ENCODE measurements around the gene NUMB. TPM values are rescaled to one million over a fixed set of nuclear protein-coding genes. Genes with fewer than 3 reads are reported as not detected.

Gene NUMB
- total and polyA plus RNA-seq, 2 of the 13 experiments (the other 11 are each of a cell fraction or from before 2014, with no cell fraction given), result 20.3 to 71.1 TPM

DNA sequence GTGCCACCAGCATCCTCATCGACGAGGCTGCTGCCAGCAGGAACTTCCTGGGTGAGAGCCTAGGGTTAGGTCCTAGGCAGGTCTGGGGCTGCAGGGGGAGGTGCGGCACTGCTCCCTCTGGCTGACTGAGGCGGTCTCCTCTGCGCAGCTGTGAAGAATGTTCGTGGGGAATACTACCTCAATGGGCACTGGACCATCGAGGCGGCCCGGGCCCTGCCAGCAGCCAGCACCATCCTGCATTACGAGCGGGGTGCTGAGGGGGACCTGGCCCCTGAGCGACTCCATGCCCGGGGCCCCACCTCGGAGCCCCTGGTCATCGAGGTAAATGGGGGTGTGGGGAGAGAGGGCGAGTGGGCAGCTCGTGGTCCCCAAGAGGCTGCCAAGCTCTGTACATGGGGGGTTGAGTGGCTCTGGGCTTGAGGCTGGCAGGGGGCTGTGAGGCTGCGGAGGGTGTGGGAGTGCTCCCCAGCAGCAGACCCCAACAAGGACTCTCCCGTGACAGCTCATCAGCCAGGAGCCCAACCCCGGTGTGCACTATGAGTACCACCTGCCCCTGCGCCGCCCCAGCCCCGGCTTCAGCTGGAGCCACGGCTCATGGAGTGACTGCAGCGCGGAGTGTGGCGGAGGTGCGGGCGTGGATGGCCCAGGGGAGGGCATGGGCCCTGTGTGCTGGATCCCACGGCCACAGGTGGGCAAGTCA lies 206.7 kb downstream of the NUMB start:
- Histone ChIP-seq H3K36me3 (replicated peaks in 1 of 2; ENCODE audit: control insufficient read depth in 1 of 2, insufficient read depth in 2 of 2, low read length in 2 of 2) (no peaks in the 10 kb centered on the region), H3K4me2 (ENCODE audit: low read depth, low read length) (no peak overlapping the region), H3K9me3 (ENCODE audit: low read length) (no peaks in the 10 kb centered on the region), H3K27me3 (ENCODE audit: control insufficient read depth in 1 of 2, insufficient read depth in 2 of 2, low read length in 2 of 2) (peaks cover 18 to 53% of the 10 kb centered on the region in 2 experiments; a peak in 4 of 5 replicates), H3K4me1 (ENCODE audit: insufficient read depth, low read length) (peaks cover 10% of the 10 kb centered on the region; the same call in 1 of the 2 replicates), H3K9ac (ENCODE audit: insufficient read depth, low read depth, low read length) (no peak overlapping the region), H4K20me1 (ENCODE audit: insufficient read depth, low read length) (no peaks in the 10 kb centered on the region), H3K79me2 (ENCODE audit: insufficient read depth, low read length) (no peaks in the 10 kb centered on the region), H3K4me3 (replicated peaks in 1 of 3; ENCODE audit: insufficient read depth in 1 of 3, low read depth in 2 of 3, low read length in 3 of 3) (no peak overlapping the region), H3K27ac (ENCODE audit: extremely low read length, insufficient read depth, low read length) (no peak overlapping the region), H2AFZ (ENCODE audit: low read length) (no peak overlapping the region)
- FAIRE-seq (no peak), DNase-seq (ENCODE audit: low spot score) (no peak), ATAC-seq (no peak)
- ChIA-PET CTCF (ENCODE audit: low intra/inter-chr PET ratio, low total read pairs) (no interaction called here), POLR2A (no interaction called here)
- BruUV-seq (replicated peaks), result no TSS peak
- 59% methylated on average over 10 of the region's 30 CpGs for WGBS (ENCODE audit: low lambda C conversion rate)
- TF ChIP-seq MLXIP (CRISPR knock-in tag; IDR thresholded peaks at IDR 0.05; ENCODE audit: borderline replicate concordance), result no peak
- no peak for TF ChIP-seq CCDC6 (CRISPR knock-in tag; IDR thresholded peaks at IDR 0.05)
- TF ChIP-seq ZNF446 (CRISPR knock-in tag; IDR thresholded peaks at IDR 0.05), result 0 out of 2 replicates have a peak, but pooled peaks have one; percentile 28
- no peak for TF ChIP-seq ZC3H13 (CRISPR knock-in tag; IDR thresholded peaks at IDR 0.05)
- TF ChIP-seq KDM5B (CRISPR knock-in tag; IDR thresholded peaks at IDR 0.05; ENCODE audit: borderline replicate concordance), result no peak
- in situ Hi-C loops (cut with HindIII; ENCODE audit: extremely low pct_ligation_motif_present, low pct_unique_long_range_greater_than_20kb), result no loop called here
- intact Hi-C loops (cut with micrococcal nuclease; ENCODE audit: unreplicated experiment), result no loop called here
